ENCODE measurements around the gene TTYH3.

The TTYH3 gene

DNA sequence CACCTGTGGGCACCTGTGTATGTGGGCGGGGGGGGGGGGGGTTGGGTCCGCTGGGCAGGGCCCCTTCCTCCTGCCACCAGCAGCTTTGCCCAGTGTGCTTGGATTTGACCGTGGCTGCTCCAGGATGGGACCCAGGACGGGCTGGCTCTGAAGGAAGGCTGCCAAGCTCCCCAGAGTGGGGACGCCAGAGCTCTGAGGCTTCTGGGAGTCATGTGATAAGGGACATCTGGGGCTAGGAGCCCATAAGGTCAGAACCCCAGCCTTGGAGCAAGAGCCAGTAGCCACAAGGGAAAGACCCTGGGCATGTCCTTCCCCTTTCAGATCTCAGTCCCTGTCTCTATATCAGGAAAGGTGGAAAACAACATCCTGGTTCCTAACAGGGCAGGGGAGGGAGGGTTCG lies 34.4 kb downstream of the TTYH3 start:
- Histone ChIP-seq H2AFZ (ENCODE audit: low read length) (no peak overlapping the region), H2BK120ac (ENCODE audit: low read depth, low read length) (no peak overlapping the region), H3K36me3 (replicated peaks in 1 of 2; ENCODE audit: control insufficient read depth in 2 of 2, insufficient read depth in 2 of 2, low read length in 2 of 2) (peaks cover 4 to 28% of the 10 kb centered on the region in 2 donors), H3K9me3 (replicated peaks in 1 of 2; ENCODE audit: control insufficient read depth in 2 of 2, insufficient read depth in 1 of 2, low read depth in 1 of 2, low read length in 2 of 2) (no peaks in the 10 kb centered on the region), H3K27me3 (ENCODE audit: control insufficient read depth in 3 of 3, insufficient read depth in 3 of 3, low read depth in 1 of 3, low read length in 3 of 3) (peaks cover 0 to 2% (median 0%) of the 10 kb centered on the region in 3 experiments), H2AK5ac (ENCODE audit: low read depth, low read length) (no peak overlapping the region), H3K4ac (ENCODE audit: low read length) (no peak overlapping the region), H2BK15ac (ENCODE audit: low read length) (no peak overlapping the region), H3K18ac (ENCODE audit: low read length) (peak overlapping the region; percentile 57), H3K4me3 (ENCODE audit: low read length in 2 of 2) (no peak overlapping the region), H3K9ac (ENCODE audit: low read depth, low read length, poor library complexity) (no peak overlapping the region), H2BK12ac (ENCODE audit: low read length) (no peak overlapping the region), H3K23ac (ENCODE audit: low read depth, low read length, poor library complexity) (no peak overlapping the region), H3K14ac (ENCODE audit: low read length) (no peak overlapping the region), H2BK5ac (ENCODE audit: low read length) (no peak overlapping the region), H4K91ac (ENCODE audit: low read depth, low read length, poor library complexity) (no peak overlapping the region), H3K27ac (replicated peaks; ENCODE audit: low read length) (no peak overlapping the region), H4K8ac (ENCODE audit: low read depth, low read length) (no peak overlapping the region), H3K4me1 (ENCODE audit: control insufficient read depth in 2 of 2, insufficient read depth in 1 of 2, low read depth in 1 of 2, low read length in 2 of 2) (peaks cover 0 to 1% of the 10 kb centered on the region in 2 donors), H3K79me1 (ENCODE audit: low read depth, low read length) (no peaks in the 10 kb centered on the region), H3K4me2 (ENCODE audit: insufficient read depth, low read length, poor library complexity, severe bottlenecking) (no peak overlapping the region)
- no CpG with 5 or more reads among the region's 6 CpGs for WGBS, 2 donors (ENCODE audit: extremely low coverage in 2 of 2, insufficient read length in 2 of 2, insufficient replicate concordance in 1 of 2)
- no peak for DNase-seq (ENCODE audit: low spot score)

DNA sequence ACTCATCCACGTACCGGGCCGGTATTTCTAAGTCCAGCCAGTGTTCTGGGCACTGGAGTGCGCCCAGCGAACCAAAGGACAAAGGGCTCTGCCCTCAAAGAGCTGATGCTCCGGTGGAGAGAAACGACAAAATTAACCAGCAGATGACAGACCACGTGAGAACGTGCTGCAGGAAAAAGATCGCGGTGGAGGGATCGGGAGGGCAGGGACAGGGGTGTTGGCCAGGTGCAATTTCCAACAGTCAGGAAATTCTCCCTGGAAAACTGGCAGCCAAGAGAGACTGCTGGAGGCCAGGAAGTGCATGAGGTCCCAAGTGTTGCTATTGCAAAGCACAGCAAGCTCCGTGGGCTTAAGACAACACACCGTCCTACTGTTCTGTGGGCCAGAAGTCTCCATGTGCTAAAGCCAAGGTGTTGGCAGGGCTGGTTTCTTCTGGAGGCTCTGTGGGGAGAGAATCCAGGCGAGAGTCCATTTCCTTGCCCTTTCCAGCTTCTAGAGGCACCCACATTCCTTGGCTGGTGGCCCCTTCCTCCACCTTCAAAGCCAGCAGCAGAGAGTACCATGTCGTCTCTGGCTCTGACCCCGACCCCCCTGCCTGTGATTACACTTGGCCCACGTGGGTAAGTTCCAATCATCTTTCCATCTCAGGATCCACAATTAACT lies 34.9 kb downstream of the TTYH3 start:
- H2AFZ ChIP-seq (ENCODE audit: low read length) = no peak overlapping the region
- no peak overlapping the region for H3K27ac ChIP-seq (replicated peaks; ENCODE audit: low read length)
- no peak overlapping the region for H3K23ac ChIP-seq (ENCODE audit: low read depth, low read length, poor library complexity)
- no peaks in the 10 kb centered on the region for H3K9me3 ChIP-seq (replicated peaks in 1 of 2; ENCODE audit: control insufficient read depth in 2 of 2, insufficient read depth in 1 of 2, low read depth in 1 of 2, low read length in 2 of 2)
- H2BK12ac ChIP-seq (ENCODE audit: low read length) = no peak overlapping the region
- H3K27me3 ChIP-seq (ENCODE audit: control insufficient read depth in 3 of 3, insufficient read depth in 3 of 3, low read depth in 1 of 3, low read length in 3 of 3) = peaks cover 0 to 2% (median 0%) of the 10 kb centered on the region in 3 experiments
- H3K4ac ChIP-seq (ENCODE audit: low read length) = no peak overlapping the region
- H3K79me1 ChIP-seq (ENCODE audit: low read depth, low read length) = no peaks in the 10 kb centered on the region
- H2BK5ac ChIP-seq (ENCODE audit: low read length) = no peak overlapping the region
- H3K4me2 ChIP-seq (ENCODE audit: insufficient read depth, low read length, poor library complexity, severe bottlenecking) = no peak overlapping the region
- H3K14ac ChIP-seq (ENCODE audit: low read length) = no peak overlapping the region
- no peak overlapping the region for H2BK120ac ChIP-seq (ENCODE audit: low read depth, low read length)
- no peak overlapping the region for H2AK5ac ChIP-seq (ENCODE audit: low read depth, low read length)
- H3K4me3 ChIP-seq (ENCODE audit: low read length in 2 of 2) = no peak overlapping the region
- no peak for DNase-seq (ENCODE audit: low spot score)
- no CpG with 5 or more reads among the region's 18 CpGs for WGBS, 2 donors (ENCODE audit: extremely low coverage in 2 of 2, insufficient read length in 2 of 2, insufficient replicate concordance in 1 of 2)
- H3K18ac ChIP-seq (ENCODE audit: low read length) = no peak overlapping the region
- peaks cover 0 to 2% of the 10 kb centered on the region in 2 donors for H3K4me1 ChIP-seq (ENCODE audit: control insufficient read depth in 2 of 2, insufficient read depth in 1 of 2, low read depth in 1 of 2, low read length in 2 of 2)
- peaks cover 2 to 23% of the 10 kb centered on the region in 2 donors for H3K36me3 ChIP-seq (replicated peaks in 1 of 2; ENCODE audit: control insufficient read depth in 2 of 2, insufficient read depth in 2 of 2, low read length in 2 of 2)
- no peak overlapping the region for H2BK15ac ChIP-seq (ENCODE audit: low read length)
- H4K91ac ChIP-seq (ENCODE audit: low read depth, low read length, poor library complexity) = no peak overlapping the region
- no peak overlapping the region for H3K9ac ChIP-seq (ENCODE audit: low read depth, low read length, poor library complexity)
- H4K8ac ChIP-seq (ENCODE audit: low read depth, low read length) = no peak overlapping the region

DNA sequence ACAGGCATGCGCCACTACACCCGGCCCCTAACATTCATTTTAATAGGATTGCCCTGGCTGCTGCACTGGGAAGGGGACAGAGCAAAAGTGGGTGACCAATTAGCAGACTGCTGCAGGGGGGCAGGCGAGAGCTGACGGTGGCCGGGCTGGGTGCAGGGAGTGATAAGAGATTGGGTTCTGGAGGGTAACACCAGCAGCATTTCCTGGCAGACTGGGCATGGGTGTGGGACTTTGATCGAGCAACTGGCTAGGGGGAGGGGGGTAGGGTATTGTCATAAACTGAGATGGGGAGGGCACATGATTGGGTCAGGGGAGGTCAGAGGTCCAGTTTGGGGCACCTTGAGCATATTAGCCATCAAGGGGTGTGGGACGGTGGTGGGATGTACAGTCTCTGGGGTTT lies 36.1 kb downstream of the TTYH3 start:
- no peaks in the 10 kb centered on the region for H3K9me3 ChIP-seq (replicated peaks in 1 of 2; ENCODE audit: control insufficient read depth in 2 of 2, insufficient read depth in 1 of 2, low read depth in 1 of 2, low read length in 2 of 2)
- H3K18ac ChIP-seq (ENCODE audit: low read length) = peak overlapping the region; percentile 28
- peaks cover 0 to 2% (median 0%) of the 10 kb centered on the region in 3 experiments for H3K27me3 ChIP-seq (ENCODE audit: control insufficient read depth in 3 of 3, insufficient read depth in 3 of 3, low read depth in 1 of 3, low read length in 3 of 3)
- peaks cover 2 to 12% of the 10 kb centered on the region in 2 donors for H3K36me3 ChIP-seq (replicated peaks in 1 of 2; ENCODE audit: control insufficient read depth in 2 of 2, insufficient read depth in 2 of 2, low read length in 2 of 2)
- no peak overlapping the region for H3K9ac ChIP-seq (ENCODE audit: low read depth, low read length, poor library complexity)
- H2AK5ac ChIP-seq (ENCODE audit: low read depth, low read length) = no peak overlapping the region
- peaks cover 0 to 2% of the 10 kb centered on the region in 2 donors for H3K4me1 ChIP-seq (ENCODE audit: control insufficient read depth in 2 of 2, insufficient read depth in 1 of 2, low read depth in 1 of 2, low read length in 2 of 2)
- no CpG with 5 or more reads among the region's 7 CpGs for WGBS, 2 donors (ENCODE audit: extremely low coverage in 2 of 2, insufficient read length in 2 of 2, insufficient replicate concordance in 1 of 2)
- H2BK5ac ChIP-seq (ENCODE audit: low read length) = no peak overlapping the region
- H3K4me3 ChIP-seq (ENCODE audit: low read length in 2 of 2) = no peak overlapping the region
- H2BK120ac ChIP-seq (ENCODE audit: low read depth, low read length) = no peak overlapping the region
- no peak overlapping the region for H2BK12ac ChIP-seq (ENCODE audit: low read length)
- no peak overlapping the region for H3K4me2 ChIP-seq (ENCODE audit: insufficient read depth, low read length, poor library complexity, severe bottlenecking)
- H2AFZ ChIP-seq (ENCODE audit: low read length) = no peak overlapping the region
- H3K27ac ChIP-seq (replicated peaks; ENCODE audit: low read length) = no peak overlapping the region
- H2BK15ac ChIP-seq (ENCODE audit: low read length) = no peak overlapping the region
- no peak overlapping the region for H3K4ac ChIP-seq (ENCODE audit: low read length)
- H4K8ac ChIP-seq (ENCODE audit: low read depth, low read length) = no peak overlapping the region
- H4K91ac ChIP-seq (ENCODE audit: low read depth, low read length, poor library complexity) = no peak overlapping the region
- H3K14ac ChIP-seq (ENCODE audit: low read length) = peak overlapping the region; percentile 75
- no peak for DNase-seq (ENCODE audit: low spot score)
- H3K79me1 ChIP-seq (ENCODE audit: low read depth, low read length) = no peaks in the 10 kb centered on the region
- peak overlapping the region; percentile 25 for H3K23ac ChIP-seq (ENCODE audit: low read depth, low read length, poor library complexity)

DNA sequence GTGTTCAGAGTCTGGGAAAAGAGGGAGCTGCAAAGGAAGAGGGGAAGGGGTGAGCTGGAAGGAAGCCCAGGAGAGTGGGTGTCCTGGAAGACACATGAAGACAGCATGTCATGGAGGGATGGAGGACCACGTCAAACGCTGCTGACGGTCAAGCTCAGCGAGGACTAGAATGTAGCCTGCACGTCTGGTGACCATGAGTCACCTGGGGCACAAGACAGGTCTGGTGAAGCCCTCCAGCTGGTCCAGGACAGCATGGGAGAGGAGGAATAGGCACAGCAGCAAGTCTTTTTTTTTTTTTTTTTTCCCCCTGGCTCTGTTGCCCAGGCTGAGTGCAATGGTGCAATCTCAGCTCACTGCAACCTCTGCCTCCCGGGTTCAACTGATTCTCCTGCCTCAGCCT lies 36.6 kb downstream of the TTYH3 start:
- Histone ChIP-seq H3K4me3 (ENCODE audit: low read length in 2 of 2) (no peak overlapping the region), H3K9ac (ENCODE audit: low read depth, low read length, poor library complexity) (no peak overlapping the region), H3K79me1 (ENCODE audit: low read depth, low read length) (no peaks in the 10 kb centered on the region), H3K9me3 (replicated peaks in 1 of 2; ENCODE audit: control insufficient read depth in 2 of 2, insufficient read depth in 1 of 2, low read depth in 1 of 2, low read length in 2 of 2) (no peaks in the 10 kb centered on the region), H3K14ac (ENCODE audit: low read length) (no peak overlapping the region), H2BK15ac (ENCODE audit: low read length) (no peak overlapping the region), H3K36me3 (replicated peaks in 1 of 2; ENCODE audit: control insufficient read depth in 2 of 2, insufficient read depth in 2 of 2, low read length in 2 of 2) (peaks cover 2 to 6% of the 10 kb centered on the region in 2 donors), H4K91ac (ENCODE audit: low read depth, low read length, poor library complexity) (no peak overlapping the region), H3K18ac (ENCODE audit: low read length) (no peak overlapping the region), H2BK12ac (ENCODE audit: low read length) (peak overlapping the region; percentile 82), H3K4me2 (ENCODE audit: insufficient read depth, low read length, poor library complexity, severe bottlenecking) (no peak overlapping the region), H2AK5ac (ENCODE audit: low read depth, low read length) (no peak overlapping the region), H3K23ac (ENCODE audit: low read depth, low read length, poor library complexity) (peak overlapping the region; percentile 25), H4K8ac (ENCODE audit: low read depth, low read length) (no peak overlapping the region), H3K27ac (replicated peaks; ENCODE audit: low read length) (no peak overlapping the region), H2BK120ac (ENCODE audit: low read depth, low read length) (no peak overlapping the region), H2BK5ac (ENCODE audit: low read length) (no peak overlapping the region), H3K4me1 (ENCODE audit: control insufficient read depth in 2 of 2, insufficient read depth in 1 of 2, low read depth in 1 of 2, low read length in 2 of 2) (peaks cover 0 to 2% of the 10 kb centered on the region in 2 donors), H3K4ac (ENCODE audit: low read length) (no peak overlapping the region), H2AFZ (ENCODE audit: low read length) (no peak overlapping the region), H3K27me3 (ENCODE audit: control insufficient read depth in 3 of 3, insufficient read depth in 3 of 3, low read depth in 1 of 3, low read length in 3 of 3) (peaks cover 0 to 2% (median 0%) of the 10 kb centered on the region in 3 experiments)
- DNase-seq (ENCODE audit: low spot score) = no peak
- no CpG with 5 or more reads among the region's 6 CpGs for WGBS, 2 donors (ENCODE audit: extremely low coverage in 2 of 2, insufficient read length in 2 of 2, insufficient replicate concordance in 1 of 2)

All from neuronal stem cell (in vitro differentiated cells).